Keratinocyte (primary cell): ENCODE measurements around the gene CARD18. TPM values are rescaled to one million over a fixed set of nuclear protein-coding genes. Genes with fewer than 3 reads are reported as not detected.

Source experiments
- DNase-seq: peaks from one replicate; pipeline ENCODE4 v3.0.0-alpha.2; 2011; ENCODE audit warnings: low read depth, missing footprints, low spot score
- FAIRE-seq: peaks from 2 replicates; lab custom pipeline; 2011; peaks lifted over from hg19 to GRCh38; lab: Jason Lieb, UNC
- H2AFZ ChIP-seq: 2 replicates; pipeline ENCODE4 v1.6.0; 2012; ENCODE audit warnings: low read length, control low read depth, inconsistent platforms; ENCODE audit not compliant: control insufficient read depth
- H3K27ac ChIP-seq: 2 replicates; pipeline ENCODE4 v1.5.1; 2011; ENCODE audit warnings: low read length; ENCODE audit not compliant: control insufficient read depth, insufficient read depth
- H3K27me3 ChIP-seq: 3 replicates; pipeline ENCODE4 v1.6.0; 2011; ENCODE audit warnings: low read length; ENCODE audit not compliant: control insufficient read depth, insufficient read depth; ENCODE audit errors: extremely low read depth
- H3K36me3 ChIP-seq, 2 experiments: 2 replicates in 1 of 2; 3 replicates in 1 of 2; pipeline ENCODE4 v1.5.1; 2011; ENCODE audit warnings: low read length in 2 of 2, mild to moderate bottlenecking in 1 of 2; ENCODE audit not compliant: control insufficient read depth in 2 of 2, insufficient read depth in 2 of 2; ENCODE audit errors: extremely low read depth in 1 of 2
- H3K4me1 ChIP-seq: 3 replicates; pipeline ENCODE4 v1.5.1; 2011; ENCODE audit warnings: low read length; ENCODE audit not compliant: control insufficient read depth, insufficient read depth; ENCODE audit errors: extremely low read depth
- H3K4me2 ChIP-seq: 3 replicates; pipeline ENCODE4 v1.6.0; 2011; ENCODE audit warnings: low read depth, low read length; ENCODE audit not compliant: control insufficient read depth, insufficient read depth; ENCODE audit errors: extremely low read depth
- H3K4me3 ChIP-seq, 3 experiments: fragments of 200-600 bp in 1 of 3; sonication (generic) in 1 of 3; 2 replicates in 2 of 3; 3 replicates in 1 of 3; pipeline ENCODE4 v1.5.1; 2011 to 2016; ENCODE audit warnings: low read length in 3 of 3, mild to moderate bottlenecking in 3 of 3, control low read depth in 2 of 3, inconsistent platforms in 1 of 3, low read depth in 1 of 3, mixed read lengths in 1 of 3, mixed run types in 1 of 3, moderate library complexity in 1 of 3; ENCODE audit not compliant: control insufficient read depth in 2 of 3, insufficient read depth in 2 of 3; ENCODE audit errors: extremely low read depth in 1 of 3
- H3K79me2 ChIP-seq: 2 replicates; pipeline ENCODE4 v1.6.0; 2012; ENCODE audit warnings: low read length; ENCODE audit not compliant: control insufficient read depth, insufficient read depth
- H3K9ac ChIP-seq: 3 replicates; pipeline ENCODE4 v1.6.0; 2011; ENCODE audit warnings: low read length; ENCODE audit not compliant: control insufficient read depth, insufficient read depth; ENCODE audit errors: extremely low read depth
- H3K9me1 ChIP-seq: 3 replicates; pipeline ENCODE4 v1.6.0; 2011; ENCODE audit warnings: low read length; ENCODE audit not compliant: control insufficient read depth, insufficient read depth; ENCODE audit errors: extremely low read depth
- H3K9me3 ChIP-seq: 2 replicates; pipeline ENCODE4 v1.5.1; 2012; ENCODE audit warnings: low read depth, low read length; ENCODE audit not compliant: control insufficient read depth
- H4K20me1 ChIP-seq: 3 replicates; pipeline ENCODE4 v1.6.0; 2011; ENCODE audit warnings: low read length; ENCODE audit not compliant: control insufficient read depth, insufficient read depth; ENCODE audit errors: extremely low read depth
- CTCF ChIP-seq, 3 experiments: IDR thresholded peaks in 1 of 3; conservative IDR thresholded peaks in 1 of 3; optimal IDR thresholded peaks in 1 of 3; 2 replicates in 2 of 3; 3 replicates in 1 of 3; pipeline versions ENCODE3 to v1.5.1; 2011; ENCODE audit warnings: low read length in 3 of 3, mild to moderate bottlenecking in 3 of 3, moderate library complexity in 2 of 3, control low read depth in 1 of 3, inconsistent platforms in 1 of 3; ENCODE audit not compliant: insufficient read depth in 2 of 3; ENCODE audit errors: extremely low read depth in 1 of 3
- EZH2 ChIP-seq: IDR thresholded peaks from one replicate; pipeline ENCODE4 v1.6.1; 2012; ENCODE audit warnings: inconsistent platforms, mild to moderate bottlenecking, low read length, moderate library complexity
- dilution Hi-C: fragments of 300-500 bp; cut with MboI; formaldehyde crosslinking; loops from one replicate; pipeline ENCODE4 v1.7.0; 2020; ENCODE audit warnings: low sequenced_read_pairs; ENCODE audit not compliant: extremely low pct_ligation_motif_present
- polyA plus RNA-seq, 5 experiments: library from polyadenylated mRNA; depleted of rRNA in 3 of 5; stranded (reverse) in 3 of 5; stranded (forward) in 1 of 5; unstranded in 1 of 5; fragments of >200 nt; gene quantifications; 1 replicate in 1 of 5; 2 replicates in 3 of 5; 3 replicates in 1 of 5; pipeline versions ENCODE4 v1.2.1 to v1.2.3, GENCODE V29; 2011 to 2012; ENCODE audit warnings: missing spikeins in 2 of 5, low read depth in 1 of 5, low replicate concordance in 1 of 5

The CARD18 gene
- polyA plus RNA-seq, 1 donor (not counting 4 experiments of a cell fraction or from before 2014, with no cell fraction given), result 10.4 TPM

- H2AFZ ChIP-seq, result no peak overlapping the region
- H4K20me1 ChIP-seq, result no peaks in the 10 kb centered on the region
- dilution Hi-C loops, result no loop called here
- H3K36me3 ChIP-seq, result no peaks in the 10 kb centered on the region
- H3K4me1 ChIP-seq, result no peaks in the 10 kb centered on the region
- no peak for TF ChIP-seq CTCF (optimal IDR thresholded peaks at IDR 0.05 in 1 of 3, IDR thresholded peaks at IDR 0.05 in 1 of 3, conservative IDR thresholded peaks at IDR 0.05 in 1 of 3; ENCODE audit: extremely low read depth in 1 of 3, insufficient read depth in 2 of 3, low read length in 3 of 3)
- FAIRE-seq, result no peak
- no peak overlapping the region for H3K27ac ChIP-seq
- no peak overlapping the region for H3K4me3 ChIP-seq
- H3K9me3 ChIP-seq, result no peaks in the 10 kb centered on the region
- H3K4me2 ChIP-seq, result no peak overlapping the region
- no peak overlapping the region for H3K9ac ChIP-seq
- H3K79me2 ChIP-seq, result no peaks in the 10 kb centered on the region
- no peaks in the 10 kb centered on the region for H3K27me3 ChIP-seq
- no peak for DNase-seq
- H3K9me1 ChIP-seq, result no peaks in the 10 kb centered on the region
These were observed 43.9 kb upstream of the CARD18 start for GRCh38 chr11:105183426-105183825.

- Histone ChIP-seq H3K27me3 (no peaks in the 10 kb centered on the region), H3K4me3 (no peak overlapping the region), H3K4me1 (no peaks in the 10 kb centered on the region), H3K9me1 (no peaks in the 10 kb centered on the region), H3K9ac (no peak overlapping the region), H3K79me2 (no peaks in the 10 kb centered on the region), H3K27ac (no peak overlapping the region), H3K4me2 (no peak overlapping the region), H4K20me1 (no peaks in the 10 kb centered on the region), H2AFZ (no peak overlapping the region), H3K36me3 (no peaks in the 10 kb centered on the region), H3K9me3 (no peaks in the 10 kb centered on the region)
- FAIRE-seq, result no peak
- dilution Hi-C loops, result no loop called here
- no peak for TF ChIP-seq EZH2
- DNase-seq, result no peak
These were observed 42.0 kb upstream of the CARD18 start for GRCh38 chr11:105181521-105181920.

- Histone ChIP-seq H4K20me1 (no peaks in the 10 kb centered on the region), H3K4me2 (no peak overlapping the region), H3K9ac (no peak overlapping the region), H2AFZ (no peak overlapping the region), H3K79me2 (no peaks in the 10 kb centered on the region), H3K27me3 (no peaks in the 10 kb centered on the region), H3K36me3 (no peaks in the 10 kb centered on the region), H3K9me1 (no peaks in the 10 kb centered on the region), H3K4me3 (no peak overlapping the region), H3K27ac (no peak overlapping the region), H3K9me3 (no peaks in the 10 kb centered on the region), H3K4me1 (no peaks in the 10 kb centered on the region)
- DNase-seq (no peak), FAIRE-seq (no peak)
- TF ChIP-seq EZH2, result no peak
- no peak for TF ChIP-seq CTCF (optimal IDR thresholded peaks at IDR 0.05 in 1 of 3, IDR thresholded peaks at IDR 0.05 in 1 of 3, conservative IDR thresholded peaks at IDR 0.05 in 1 of 3; ENCODE audit: extremely low read depth in 1 of 3, insufficient read depth in 2 of 3, low read length in 3 of 3)
- dilution Hi-C loops, result no loop called here
These were observed 41.5 kb upstream of the CARD18 start for GRCh38 chr11:105181100-105181499.
